HG02763 (cell line): ENCODE results near the gene SEC14L1.
"Not testable (repeated sequence)": the region's sequence is repeated elsewhere in the genome, so short reads cannot be mapped to it uniquely, and the experiment has no call there.

Experiments
- ATAC-seq: cut with Tn5 transposase; IDR thresholded peaks from one replicate; pipeline ENCODE4 v1.9.1; 2021; ENCODE audit warnings: mild to moderate bottlenecking, moderate library complexity; ENCODE audit not compliant: unreplicated experiment

The SEC14L1 gene

DNA sequence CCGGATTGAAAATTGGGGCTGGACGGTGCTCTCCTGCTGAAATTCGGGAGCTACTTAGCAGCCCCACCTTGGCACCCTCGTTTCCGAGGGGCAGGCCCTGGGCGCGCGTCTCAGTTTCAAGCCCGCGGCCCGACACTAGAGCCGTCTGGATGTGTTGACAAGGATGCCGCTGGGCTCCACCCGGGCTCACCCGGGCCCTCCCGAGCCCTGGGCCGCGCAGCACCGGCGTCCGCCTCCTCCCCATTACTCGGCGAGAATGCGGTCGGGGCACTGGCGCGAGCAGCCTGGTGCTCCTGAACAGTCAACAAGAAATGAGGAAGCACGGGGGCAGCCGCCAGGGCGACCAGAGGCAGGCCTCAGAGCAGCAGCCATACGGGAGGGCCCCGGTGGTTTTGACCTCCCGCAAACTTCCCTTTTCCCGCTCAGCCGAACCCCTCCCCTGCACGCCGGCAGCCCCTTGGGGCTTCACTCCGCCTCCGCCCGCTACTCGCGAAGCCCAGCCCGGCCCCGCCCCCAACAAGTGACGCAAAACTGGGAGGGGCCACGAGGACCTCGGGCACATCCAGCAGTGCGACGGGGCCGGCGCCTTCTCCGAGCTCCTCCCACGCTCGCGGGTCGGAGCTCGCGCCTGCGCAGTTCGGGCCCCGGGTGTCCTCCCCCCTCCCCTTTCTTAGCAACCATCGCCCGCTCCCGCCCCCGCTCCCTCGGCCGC, 447 bp upstream of the SEC14L1 start:
- ATAC-seq = peak; percentile 86

DNA sequence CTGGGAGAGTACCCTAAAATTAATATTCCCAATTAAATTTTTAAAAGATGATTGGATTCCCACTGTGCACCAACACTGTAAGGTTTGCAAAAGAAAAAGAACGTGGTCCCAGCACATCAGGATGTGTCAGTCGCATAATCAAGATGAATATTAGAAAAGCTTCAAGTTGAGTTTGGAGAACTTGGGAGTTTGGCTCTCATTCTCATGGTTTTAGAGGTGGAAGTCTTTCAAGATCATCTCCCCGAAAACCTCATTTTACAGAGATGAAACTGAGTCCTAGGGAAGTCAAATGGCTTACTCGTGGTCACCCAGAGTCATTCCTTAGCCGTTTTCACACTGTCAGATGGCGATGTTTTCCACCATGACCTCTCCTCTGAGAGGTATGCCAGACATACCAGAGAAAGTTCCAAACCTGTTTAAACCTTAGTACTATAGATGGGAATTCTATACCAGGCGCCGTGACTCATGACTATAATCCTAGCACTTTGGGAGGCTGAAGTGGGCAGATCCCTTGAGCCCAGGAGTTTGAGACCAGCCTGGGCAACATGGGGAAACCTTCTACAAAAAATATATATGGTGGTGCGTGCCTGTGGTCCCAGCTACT, 1.2 kb downstream of the SEC14L1 start:
- ATAC-seq = no peak

DNA sequence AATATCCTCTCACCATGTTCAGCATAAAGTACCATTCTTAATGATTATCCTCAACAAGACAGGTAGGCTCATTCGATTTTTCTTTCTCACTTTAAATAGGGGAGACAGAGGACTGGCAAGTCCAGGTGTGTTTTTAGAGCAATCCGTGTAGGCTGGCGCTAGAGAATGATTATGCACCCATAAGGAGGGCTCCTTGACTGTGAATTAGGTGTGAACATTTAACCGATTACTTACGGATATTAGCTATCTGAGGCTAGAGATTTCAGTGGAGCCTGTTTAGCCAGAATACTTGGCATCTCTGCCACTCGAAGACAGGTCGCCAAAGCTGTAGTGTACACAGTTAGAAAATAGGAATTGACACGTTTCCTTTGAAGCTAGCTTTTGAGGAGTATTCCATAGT, 1.9 kb downstream of the SEC14L1 start:
- no peak for ATAC-seq

DNA sequence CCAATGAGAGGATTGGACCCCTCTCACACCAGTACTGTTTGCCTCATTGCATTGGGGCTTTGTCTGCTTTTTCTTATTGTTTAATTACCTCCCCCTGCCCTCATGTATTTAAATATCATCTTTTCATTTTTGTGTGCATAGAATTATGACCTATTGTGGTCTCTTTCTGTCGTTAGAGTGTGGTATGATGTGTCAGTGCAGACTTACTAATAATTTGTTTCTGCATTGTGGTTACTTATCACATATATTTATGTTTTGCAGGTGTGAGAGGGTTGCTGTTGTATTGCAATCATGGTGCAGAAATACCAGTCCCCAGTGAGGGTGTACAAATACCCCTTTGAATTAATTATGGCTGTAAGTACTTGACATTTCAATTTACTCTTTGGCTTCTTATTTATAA, 2.5 kb downstream of the SEC14L1 start:
- no peak for ATAC-seq

DNA sequence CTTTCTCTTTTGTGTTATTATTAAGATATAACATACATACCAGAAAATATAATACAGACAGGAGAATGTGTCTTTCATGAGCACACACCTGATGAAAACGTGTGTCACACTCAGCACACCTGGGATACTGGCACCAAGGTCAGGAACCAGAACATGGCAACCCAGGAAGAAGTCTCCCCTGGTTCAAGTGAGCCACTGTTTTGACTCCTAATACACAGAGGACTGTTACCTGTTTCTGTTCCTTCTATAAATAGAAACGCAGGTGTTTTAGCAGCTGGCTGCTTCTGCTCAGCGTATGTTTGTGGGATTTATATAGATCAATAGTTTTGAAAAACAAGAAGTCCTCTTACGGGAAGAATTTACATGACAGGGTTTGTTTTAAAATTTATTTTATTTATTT, 3.5 kb downstream of the SEC14L1 start:
- ATAC-seq = no peak

DNA sequence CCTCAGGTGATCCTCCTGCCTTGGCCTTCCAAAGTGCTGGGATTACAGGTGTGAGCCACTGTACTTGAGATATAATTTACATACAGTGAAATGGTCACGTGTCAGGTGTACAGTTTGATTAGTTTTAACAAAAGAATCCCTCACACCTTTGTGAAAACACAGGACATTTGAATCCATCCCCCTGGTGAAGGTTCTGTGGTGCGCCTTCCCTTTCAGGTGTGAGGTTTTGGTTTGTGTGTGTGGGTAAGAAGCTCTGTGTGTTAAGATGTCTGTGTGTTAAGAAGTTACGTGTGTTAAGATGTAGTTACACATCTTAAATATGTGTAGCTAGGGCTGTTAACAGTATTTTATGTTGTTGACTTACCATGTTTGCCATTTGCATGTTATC, 4.4 kb downstream of the SEC14L1 start:
- no peak for ATAC-seq

DNA sequence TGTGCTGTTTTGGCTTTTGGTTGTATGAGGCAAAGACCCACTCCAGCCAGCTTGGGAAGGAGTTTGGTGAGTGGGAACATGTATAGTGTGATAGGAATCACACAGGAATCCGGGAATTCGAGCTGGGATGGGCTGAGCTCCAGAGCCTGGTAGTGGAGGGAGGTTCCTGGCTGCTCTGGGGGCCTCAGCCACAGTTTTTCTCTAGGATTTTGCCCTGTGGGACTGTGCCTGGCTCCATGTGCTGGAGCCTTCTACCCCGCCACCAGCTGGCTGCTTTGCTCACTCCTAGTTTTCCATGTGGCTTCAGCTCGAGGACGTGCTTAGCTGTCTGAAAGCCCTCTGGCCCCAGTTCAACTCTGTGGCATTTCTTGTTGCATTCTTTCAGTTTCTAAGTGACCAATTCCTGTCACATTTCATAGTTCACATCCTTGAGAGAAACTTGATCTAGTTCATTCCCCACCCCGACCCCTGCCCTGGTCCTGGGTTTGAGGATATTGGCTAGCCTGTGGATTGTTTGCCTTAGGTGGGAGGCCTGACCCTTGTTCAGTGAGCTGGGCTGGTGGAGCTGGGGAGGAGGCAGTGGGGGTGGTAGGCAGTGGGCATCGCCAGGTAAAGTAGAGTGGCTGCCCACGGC, 5.0 kb downstream of the SEC14L1 start:
- no peak for ATAC-seq

DNA sequence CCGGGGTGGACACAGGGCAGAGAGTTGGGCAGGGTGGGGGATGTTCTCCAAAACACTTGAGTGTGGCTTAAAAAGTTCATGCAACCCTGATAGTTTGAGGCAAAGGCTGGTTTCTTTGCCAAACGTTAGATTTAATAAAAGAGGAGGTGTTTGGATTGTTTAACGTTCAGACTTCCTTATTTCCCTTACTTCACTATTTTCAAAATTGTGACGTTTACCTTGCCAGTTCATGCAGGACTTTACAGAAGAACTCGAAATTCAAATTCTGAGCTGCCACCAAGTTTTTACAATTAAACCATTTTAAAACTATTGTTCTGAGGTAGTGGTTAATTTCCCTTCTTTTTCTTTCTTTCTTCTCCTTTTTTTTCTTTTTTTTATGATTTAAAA, 5.5 kb downstream of the SEC14L1 start:
- ATAC-seq = no peak

DNA sequence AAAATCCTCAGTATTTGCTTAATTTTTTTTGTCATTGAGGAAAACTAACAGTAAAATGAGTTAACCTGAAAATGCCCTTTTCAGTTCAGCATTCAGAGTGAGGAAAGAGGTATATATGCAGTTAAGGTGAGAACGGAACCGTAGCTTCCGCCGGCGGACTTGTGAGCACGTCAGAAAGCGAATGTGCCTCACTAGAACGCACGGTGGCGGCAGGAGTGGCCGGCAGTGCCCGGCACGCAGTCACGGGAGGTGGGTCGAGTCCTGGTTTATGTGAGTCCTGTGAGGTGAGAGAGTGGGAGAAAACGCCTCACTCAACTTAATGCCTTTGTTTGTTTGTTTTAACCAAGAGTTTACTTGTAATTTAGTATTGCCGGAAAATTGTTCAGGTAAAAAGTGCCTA, 6.1 kb downstream of the SEC14L1 start:
- ATAC-seq = no peak

DNA sequence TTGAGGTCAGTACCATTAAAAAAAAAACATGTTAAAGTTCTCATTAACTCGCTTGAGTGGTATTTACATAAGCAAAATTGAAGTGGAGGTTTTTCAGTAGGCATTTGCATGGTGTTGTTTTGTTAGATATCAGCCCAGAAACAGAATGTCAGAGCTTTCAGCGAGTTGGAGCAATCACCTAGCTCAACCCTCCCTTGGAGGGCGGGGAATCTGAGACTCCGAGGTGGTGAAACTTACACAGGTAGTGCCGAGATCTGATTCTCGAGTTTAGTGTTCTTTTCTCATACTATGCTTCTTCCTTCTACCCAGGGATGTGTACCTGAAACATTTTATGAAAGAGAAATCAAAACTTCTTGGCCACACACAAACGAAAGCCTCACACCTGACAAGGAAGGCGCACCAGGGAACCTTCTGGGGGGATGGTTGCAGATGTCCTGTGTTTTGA, 6.6 kb downstream of the SEC14L1 start:
- peak; percentile 59 for ATAC-seq

DNA sequence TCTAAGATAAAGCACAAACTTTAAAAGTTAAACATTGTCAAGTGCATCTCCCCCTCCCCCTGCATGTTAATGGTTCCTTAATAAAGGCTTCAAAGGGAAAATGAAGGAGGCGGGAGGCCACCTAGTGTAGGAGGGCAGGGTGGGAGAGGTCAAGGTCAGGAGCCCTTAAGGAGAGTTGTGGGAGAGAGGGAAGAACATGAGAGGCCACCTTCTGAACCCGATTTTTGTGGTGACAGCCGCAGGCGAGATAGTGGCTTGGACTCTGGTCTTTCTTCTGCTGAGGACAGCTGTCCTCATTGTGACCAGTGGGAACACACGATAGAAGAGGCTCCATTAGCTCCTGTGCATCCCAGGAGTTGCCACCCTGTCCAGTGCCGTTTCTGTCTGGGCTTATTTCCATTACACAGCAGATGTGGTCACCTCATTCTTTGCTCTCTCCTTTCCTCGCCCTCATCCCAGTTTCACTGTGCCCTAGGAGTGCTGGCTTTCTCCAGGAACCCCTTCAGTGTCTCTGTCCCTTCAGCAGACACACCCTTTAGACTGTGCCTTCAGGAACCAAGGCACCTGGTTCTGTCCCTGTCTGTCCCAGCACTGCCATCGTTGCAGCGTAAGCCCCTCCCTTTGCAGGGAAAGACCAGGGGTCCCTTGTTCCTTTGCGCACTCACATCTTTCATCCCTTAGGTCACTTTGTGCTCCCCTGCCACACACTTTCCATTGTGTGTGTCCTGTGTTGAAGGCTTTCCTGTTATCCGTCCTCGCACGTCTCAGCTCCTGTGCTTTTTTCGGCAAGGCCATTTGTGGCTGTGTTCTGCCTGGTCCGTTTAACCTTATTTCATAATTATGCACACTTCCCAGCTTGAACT, 7.5 kb downstream of the SEC14L1 start:
- ATAC-seq = no peak

DNA sequence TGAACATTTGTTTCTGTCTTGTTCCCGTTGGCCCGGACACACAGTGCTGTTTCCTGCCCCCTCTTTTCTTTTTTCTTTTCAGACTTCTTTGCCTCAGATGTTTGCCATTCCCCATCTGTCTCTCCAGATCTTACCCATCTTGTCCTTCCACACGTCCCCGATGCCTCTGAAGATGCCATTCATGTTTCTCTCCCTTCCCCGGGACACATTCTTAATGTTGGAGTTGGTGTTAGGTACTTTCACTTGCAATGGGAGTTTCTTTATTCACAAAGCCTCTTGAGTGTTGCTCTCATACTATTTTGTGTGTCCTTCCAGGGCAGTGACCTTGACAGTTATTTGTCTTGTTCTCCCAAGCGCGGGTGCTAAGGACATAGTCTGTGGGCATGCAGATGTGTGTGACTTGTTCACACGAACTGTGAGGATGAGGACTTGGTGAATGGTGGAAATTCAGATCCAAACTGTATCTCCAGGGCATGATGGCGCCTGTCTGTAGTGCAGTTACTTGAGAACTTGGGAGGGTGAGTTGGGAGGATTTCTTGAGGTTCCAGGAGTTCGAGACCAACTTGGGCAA, 8.3 kb downstream of the SEC14L1 start:
- ATAC-seq = no peak

DNA sequence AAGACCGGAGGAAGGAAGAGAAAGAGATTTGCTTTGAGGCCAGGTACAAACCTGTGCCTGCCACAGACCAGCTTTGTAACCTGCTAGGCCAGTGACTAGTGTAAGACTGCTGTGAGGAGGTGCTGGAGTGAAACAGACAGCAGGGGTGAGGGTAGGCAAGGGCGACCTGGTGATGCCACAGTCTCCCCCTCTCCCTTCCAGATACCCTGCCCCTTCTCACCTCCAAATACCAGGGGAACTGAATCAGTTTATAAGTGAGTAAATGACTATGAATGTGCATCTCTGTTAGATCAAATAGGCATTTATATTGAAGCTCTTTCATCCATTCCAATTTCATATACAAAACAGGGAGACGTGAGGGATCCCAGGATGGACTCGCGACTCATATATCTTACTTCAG, 9.4 kb downstream of the SEC14L1 start:
- ATAC-seq = no peak

DNA sequence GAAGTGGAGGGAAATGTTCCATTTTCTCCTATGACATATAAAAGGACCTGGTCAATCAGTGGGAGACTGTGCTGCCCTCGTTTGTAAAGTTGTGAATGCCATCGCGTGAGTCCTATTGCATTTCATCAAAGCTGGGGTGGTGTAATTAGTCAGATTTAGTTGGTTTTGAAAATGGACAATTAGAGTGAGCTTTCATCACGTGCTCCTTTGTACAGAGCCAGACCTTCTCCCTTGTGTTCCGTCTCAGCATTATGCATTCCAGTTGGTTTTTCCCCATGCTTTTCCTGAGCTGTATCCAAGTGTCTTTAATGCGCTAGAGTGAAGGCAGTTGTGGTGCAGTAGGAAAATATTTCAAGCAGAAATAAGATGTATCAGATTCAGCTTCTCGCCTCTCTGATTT, 10.4 kb downstream of the SEC14L1 start:
- no peak for ATAC-seq

DNA sequence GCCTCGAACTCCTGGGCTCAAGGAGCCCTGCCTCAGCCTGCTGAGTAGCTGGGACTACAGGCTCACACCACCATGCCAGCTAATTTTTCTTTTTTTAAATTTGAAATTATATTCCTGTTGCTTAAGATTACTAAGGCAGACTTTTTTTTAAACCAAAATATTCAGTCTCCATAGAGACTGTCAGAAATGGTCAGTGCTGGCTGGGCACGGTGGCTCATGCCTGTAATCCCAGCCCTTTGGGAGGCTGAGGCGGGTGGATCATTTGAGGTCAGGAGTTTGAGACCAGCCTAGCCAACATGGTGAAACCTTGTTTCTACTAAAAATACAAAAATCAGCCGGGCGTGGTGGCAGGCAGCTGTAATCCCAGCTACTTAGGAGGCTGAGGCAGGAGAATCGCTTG, 11.3 kb downstream of the SEC14L1 start:
- ATAC-seq = not testable (repeated sequence)

DNA sequence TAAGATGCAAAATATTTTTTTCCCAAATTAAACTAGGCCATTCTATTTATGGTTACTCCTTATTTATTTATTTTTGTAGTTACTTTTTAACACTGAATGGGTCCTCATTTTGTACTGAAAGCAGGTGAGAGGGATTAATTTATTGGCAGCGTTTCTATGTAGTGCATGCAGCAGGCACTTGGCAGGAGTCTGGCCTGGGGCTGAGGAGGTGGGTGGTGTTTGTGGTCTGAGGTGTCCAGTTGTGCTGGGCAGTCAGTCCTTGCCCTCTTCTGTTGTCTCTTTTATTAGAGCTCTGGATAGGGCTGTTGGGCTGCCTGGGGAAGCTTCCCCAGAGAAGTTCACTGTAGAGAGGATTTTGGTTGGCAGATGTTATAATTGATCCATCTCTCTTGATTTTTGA, 12.7 kb downstream of the SEC14L1 start:
- ATAC-seq = no peak

DNA sequence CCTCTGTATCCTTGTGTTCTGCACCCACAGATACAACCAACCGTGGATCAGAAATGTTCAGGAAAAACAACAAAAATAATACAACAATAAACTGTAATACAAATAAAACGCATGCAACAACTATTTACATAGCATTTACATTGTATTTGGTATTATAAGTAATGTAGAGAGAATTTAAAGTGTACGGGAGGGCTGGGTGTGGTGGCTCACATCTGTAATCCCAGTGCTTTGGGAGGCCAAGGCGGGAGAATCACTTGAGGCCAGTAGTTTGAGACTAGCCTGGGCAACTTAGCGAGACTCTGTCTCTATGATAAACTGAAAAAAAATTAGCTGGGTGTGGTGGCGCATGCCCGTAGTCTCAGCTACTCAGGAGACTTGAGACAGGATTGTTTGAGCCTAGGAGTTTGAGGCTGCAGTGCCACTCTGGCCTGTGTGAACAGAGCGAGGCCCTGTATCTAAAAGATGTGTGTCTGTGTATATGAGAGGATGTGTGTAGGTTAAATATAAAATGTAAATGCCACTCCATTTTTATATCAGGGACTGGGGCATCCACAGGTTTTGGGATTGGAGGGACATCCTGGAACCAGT, 13.3 kb downstream of the SEC14L1 start:
- ATAC-seq = no peak

DNA sequence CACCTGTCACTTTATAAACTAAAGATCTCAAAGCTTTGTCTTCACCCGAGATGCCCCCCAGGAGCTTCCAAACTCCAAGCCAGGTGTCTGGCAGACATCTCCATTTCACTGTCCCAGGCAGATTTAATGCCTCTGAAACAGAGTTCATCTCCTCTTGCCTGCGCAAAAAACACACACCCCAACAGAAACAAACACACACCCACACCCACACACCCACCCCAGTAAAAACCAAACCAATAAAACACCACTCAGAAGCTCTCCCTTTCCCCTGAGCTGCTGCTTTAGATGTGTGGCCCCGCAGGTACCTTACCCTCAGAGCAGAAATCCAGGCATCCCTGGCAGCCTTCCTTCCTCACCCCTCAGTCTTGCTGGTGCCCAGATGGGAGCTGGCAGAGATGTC, 14.4 kb downstream of the SEC14L1 start:
- no peak for ATAC-seq

DNA sequence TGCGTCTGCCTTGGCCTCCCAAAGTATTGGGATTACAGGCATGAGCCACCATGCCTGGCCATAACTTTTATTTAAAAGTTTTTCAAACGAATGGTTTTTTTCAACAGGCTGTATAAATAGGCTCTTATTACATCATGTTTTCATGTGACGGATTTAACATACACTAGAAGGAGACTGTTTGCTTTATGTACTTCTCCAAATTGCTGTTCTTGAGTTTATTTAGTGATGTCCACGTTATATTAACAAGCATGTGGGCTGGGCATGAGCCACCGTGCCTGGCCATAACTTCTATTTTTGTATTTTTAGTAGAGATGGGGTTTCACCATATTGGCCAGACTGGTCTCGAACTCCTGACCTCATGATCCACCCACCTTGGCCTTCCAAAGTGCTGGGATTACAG, 17.0 kb downstream of the SEC14L1 start:
- not testable (repeated sequence) for ATAC-seq

DNA sequence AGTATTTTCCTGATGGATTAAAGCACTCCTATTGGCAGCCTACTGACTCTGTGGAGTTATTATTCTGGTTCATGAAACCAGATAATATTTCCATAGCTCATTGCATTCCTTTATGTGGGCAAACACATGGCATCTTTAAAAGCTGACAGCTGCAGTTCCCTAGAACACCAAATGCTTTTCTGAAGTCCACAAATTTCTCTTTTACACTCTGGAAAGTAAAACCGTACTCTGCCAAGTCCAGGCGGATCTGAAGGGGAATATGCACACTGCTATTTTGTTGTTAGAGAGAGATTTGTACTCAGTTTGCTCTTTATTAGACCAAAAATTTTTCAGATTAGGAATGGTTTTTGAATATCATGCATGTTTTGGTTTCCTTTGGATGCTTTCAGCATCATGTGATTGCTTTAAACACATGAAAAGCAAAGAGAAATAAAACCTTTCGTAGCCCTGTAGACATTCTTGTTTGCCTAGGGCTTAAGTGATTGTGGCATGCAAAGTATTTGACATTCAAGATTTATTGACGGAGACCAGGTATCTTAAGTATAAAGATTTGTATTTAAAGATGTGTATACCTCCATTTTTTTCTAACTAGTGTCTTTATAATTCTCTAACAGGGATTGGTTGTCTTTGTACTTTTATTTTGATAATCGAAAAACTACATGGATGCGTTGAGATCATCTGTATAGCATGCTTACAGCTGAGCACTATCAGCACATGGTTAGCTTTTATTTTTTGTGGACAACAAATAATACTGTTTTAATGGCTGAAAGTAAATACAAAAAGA, 19.5 kb downstream of the SEC14L1 start:
- no peak for ATAC-seq
